ENCODE measurements around the gene THUMPD1.

DNA sequence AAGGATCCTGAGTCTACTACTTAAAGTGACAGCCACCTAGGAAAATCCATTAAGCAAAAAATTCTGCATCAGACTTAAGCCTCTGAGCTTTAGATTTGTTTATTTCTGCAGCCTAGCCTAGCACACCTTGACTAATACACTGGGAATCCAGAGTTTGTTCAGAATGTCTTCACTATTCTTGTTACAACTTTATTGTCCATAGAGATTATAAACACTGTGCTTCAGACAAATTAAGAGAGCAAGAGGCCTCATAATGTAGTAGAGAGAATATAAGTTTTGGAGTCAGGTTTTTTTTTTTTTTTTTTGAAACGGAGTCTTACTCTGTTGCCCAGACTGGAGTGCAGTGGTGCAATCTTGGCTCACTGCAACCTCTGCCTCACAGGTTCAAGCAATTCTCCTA lies 8.9 kb upstream of the THUMPD1 start:
- TF ChIP-seq POLR2A (IDR thresholded peaks at IDR 0.05), result no peak
- TF ChIP-seq, protein P1, sequence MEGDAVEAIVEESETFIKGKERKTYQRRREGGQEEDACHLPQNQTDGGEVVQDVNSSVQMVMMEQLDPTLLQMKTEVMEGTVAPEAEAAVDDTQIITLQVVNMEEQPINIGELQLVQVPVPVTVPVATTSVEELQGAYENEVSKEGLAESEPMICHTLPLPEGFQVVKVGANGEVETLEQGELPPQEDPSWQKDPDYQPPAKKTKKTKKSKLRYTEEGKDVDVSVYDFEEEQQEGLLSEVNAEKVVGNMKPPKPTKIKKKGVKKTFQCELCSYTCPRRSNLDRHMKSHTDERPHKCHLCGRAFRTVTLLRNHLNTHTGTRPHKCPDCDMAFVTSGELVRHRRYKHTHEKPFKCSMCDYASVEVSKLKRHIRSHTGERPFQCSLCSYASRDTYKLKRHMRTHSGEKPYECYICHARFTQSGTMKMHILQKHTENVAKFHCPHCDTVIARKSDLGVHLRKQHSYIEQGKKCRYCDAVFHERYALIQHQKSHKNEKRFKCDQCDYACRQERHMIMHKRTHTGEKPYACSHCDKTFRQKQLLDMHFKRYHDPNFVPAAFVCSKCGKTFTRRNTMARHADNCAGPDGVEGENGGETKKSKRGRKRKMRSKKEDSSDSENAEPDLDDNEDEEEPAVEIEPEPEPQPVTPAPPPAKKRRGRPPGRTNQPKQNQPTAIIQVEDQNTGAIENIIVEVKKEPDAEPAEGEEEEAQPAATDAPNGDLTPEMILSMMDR (IDR thresholded peaks at IDR 0.05), result no peak

Data from thyroid gland (tissue), 4 donors.